GM21529 (cell line): ENCODE measurements around the gene MPI.
A peak's percentile ranks its signal among the peaks of the same experiment; 100 is the strongest.

Experiments
- ATAC-seq: cut with Tn5 transposase; IDR thresholded peaks from one replicate; pipeline ENCODE4 v1.9.1; 2021; ENCODE audit not compliant: unreplicated experiment

MPI gene

GRCh38 chr15:74889883-74890664, at the start of gene MPI:
Gene MPI (plus strand): TSS chr15:74890042. CDS start chr15:74890074, 32 bp downstream.
- ATAC-seq = peak; percentile 96

- ATAC-seq = no peak
These were observed 48.7 kb upstream of the MPI start for GRCh38 chr15:74840851-74841775.

GRCh38 chr15:74841891-74842373, 47.9 kb upstream of the MPI start:
- ATAC-seq = no peak

- peak; percentile 81 for ATAC-seq
These were observed 47.0 kb upstream of the MPI start, which contains the start of gene ULK3 for GRCh38 chr15:74842581-74843444. Gene ULK3 (minus strand): TSS chr15:74843156. CDS start chr15:74843105, 51 bp downstream.

GRCh38 chr15:74843445-74843828, 46.4 kb upstream of the MPI start:
- no peak for ATAC-seq

- ATAC-seq = no peak
These were observed 45.9 kb upstream of the MPI start for GRCh38 chr15:74843891-74844299.

- ATAC-seq = no peak
These were observed 45.3 kb upstream of the MPI start for GRCh38 chr15:74844319-74845207.

GRCh38 chr15:74845208-74845568, 44.7 kb upstream of the MPI start:
- ATAC-seq = no peak

- ATAC-seq = no peak
These were observed 44.3 kb upstream of the MPI start for GRCh38 chr15:74845581-74845980.

GRCh38 chr15:74847432-74847831, 42.4 kb upstream of the MPI start:
- ATAC-seq = no peak

- ATAC-seq = no peak
These were observed 39.4 kb upstream of the MPI start for GRCh38 chr15:74850393-74850792.

GRCh38 chr15:74851960-74852359, 37.9 kb upstream of the MPI start:
- ATAC-seq = no peak

GRCh38 chr15:74854453-74855022, 35.3 kb upstream of the MPI start:
- ATAC-seq = no peak

GRCh38 chr15:74855857-74856256, 34.0 kb upstream of the MPI start:
- no peak for ATAC-seq

GRCh38 chr15:74856537-74856936, 33.3 kb upstream of the MPI start:
- ATAC-seq = no peak

GRCh38 chr15:74857082-74857655, 32.7 kb upstream of the MPI start:
- peak; percentile 82 for ATAC-seq

- ATAC-seq = no peak
These were observed 32.0 kb upstream of the MPI start for GRCh38 chr15:74857671-74858368.

GRCh38 chr15:74858369-74858740, 31.5 kb upstream of the MPI start:
- no peak for ATAC-seq
